HL-60 (cell line): ENCODE measurements around the gene TRIM7.

ENCODE experiments used
- DNase-seq, 2 experiments: peaks; one replicate each; pipeline ENCODE4 v3.0.0-alpha.2; 2010 to 2020; ENCODE audit warnings: low read depth in 1 of 2, low spot score in 1 of 2
- H3K27ac ChIP-seq: fragments of 250-450 bp; sonication (Bioruptor Pico); replicated peaks from 2 replicates; pipeline ENCODE4 v1.5.1; 2020; ENCODE audit warnings: mild to moderate bottlenecking, moderate library complexity
- H3K27me3 ChIP-seq: fragments of 250-450 bp; sonication (Bioruptor Pico); 2 replicates; pipeline ENCODE4 v1.5.1; 2021; ENCODE audit warnings: mild to moderate bottlenecking, moderate library complexity; ENCODE audit not compliant: insufficient read depth, poor library complexity, severe bottlenecking
- H3K4me3 ChIP-seq: replicated peaks from 2 replicates; pipeline ENCODE4 v1.5.1; 2011; ENCODE audit warnings: mild to moderate bottlenecking, control low read depth, low read length; ENCODE audit not compliant: insufficient read depth
- GABPA ChIP-seq: IDR thresholded peaks from 2 replicates; pipeline ENCODE4 v1.6.1; 2012; ENCODE audit warnings: low read depth
- POLR2AphosphoS5 ChIP-seq: IDR thresholded peaks from 2 replicates; pipeline ENCODE4 v1.6.1; 2012; ENCODE audit warnings: low read depth
- REST ChIP-seq: IDR thresholded peaks from 2 replicates; pipeline ENCODE4 v1.6.1; 2012; ENCODE audit warnings: low read depth; ENCODE audit not compliant: insufficient replicate concordance
- SPI1 ChIP-seq: IDR thresholded peaks from 2 replicates; pipeline ENCODE4 v1.6.1; 2012; ENCODE audit warnings: low read depth, mild to moderate bottlenecking, borderline replicate concordance
- TF ChIP-seq, protein P1 (sequence below): IDR thresholded peaks from one replicate; pipeline ENCODE4 v1.5.1; 2011; ENCODE audit warnings: low read length, control low read depth, inconsistent platforms; ENCODE audit not compliant: insufficient read depth

Gene TRIM7

GRCh38 chr5:181236471-181236870 lies 31.5 kb upstream of the TRIM7 start:
- no peak for DNase-seq
- Histone ChIP-seq H3K27me3 (no peaks in the 10 kb centered on the region), H3K27ac (no peak overlapping the region; the same call in 1 of the 2 replicates), H3K4me3 (no peak overlapping the region)
- TF ChIP-seq GABPA (no peak), REST (no peak), POLR2AphosphoS5 (no peak; the same call in 1 of the 2 replicates), SPI1 (no peak)
- TF ChIP-seq, protein P1, sequence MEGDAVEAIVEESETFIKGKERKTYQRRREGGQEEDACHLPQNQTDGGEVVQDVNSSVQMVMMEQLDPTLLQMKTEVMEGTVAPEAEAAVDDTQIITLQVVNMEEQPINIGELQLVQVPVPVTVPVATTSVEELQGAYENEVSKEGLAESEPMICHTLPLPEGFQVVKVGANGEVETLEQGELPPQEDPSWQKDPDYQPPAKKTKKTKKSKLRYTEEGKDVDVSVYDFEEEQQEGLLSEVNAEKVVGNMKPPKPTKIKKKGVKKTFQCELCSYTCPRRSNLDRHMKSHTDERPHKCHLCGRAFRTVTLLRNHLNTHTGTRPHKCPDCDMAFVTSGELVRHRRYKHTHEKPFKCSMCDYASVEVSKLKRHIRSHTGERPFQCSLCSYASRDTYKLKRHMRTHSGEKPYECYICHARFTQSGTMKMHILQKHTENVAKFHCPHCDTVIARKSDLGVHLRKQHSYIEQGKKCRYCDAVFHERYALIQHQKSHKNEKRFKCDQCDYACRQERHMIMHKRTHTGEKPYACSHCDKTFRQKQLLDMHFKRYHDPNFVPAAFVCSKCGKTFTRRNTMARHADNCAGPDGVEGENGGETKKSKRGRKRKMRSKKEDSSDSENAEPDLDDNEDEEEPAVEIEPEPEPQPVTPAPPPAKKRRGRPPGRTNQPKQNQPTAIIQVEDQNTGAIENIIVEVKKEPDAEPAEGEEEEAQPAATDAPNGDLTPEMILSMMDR, result no peak

DNA sequence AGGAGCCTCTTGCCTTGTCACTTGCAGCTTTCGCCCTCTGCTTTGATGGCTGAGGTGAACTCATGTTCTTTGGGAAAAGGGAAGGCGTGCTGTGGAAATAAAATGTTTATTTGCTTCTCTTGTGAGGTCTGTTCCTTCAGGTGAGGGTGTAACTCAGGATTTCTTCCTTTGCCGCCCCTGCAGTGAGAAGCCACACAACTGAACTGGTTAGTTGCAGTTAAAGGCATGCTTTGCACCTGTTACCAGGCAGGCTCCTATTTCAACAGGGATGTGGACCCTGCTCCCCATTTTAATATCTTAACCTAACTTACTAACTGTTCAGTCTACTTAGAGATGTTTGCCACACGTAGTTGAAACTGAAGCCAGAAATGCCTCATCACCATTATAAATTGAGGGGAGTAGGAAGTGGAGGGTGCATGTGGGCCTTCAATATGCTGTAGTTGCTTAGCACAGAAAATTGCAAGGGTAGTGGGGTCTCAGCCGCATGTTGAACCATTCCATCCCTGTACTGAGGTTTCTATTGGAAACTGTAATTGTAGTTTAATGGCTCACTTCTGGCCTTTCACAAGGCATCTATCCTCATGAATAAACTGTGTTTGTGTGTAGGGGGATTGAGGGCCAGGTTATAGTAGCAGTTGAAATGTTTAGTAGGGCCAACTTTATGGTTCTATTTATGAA lies 30.8 kb upstream of the TRIM7 start:
- no peak for DNase-seq
- TF ChIP-seq POLR2AphosphoS5 (peak; percentile 90), REST (no peak)
- peak overlapping the region; percentile 15 for H3K27ac ChIP-seq
- H3K4me3 ChIP-seq, result no peak overlapping the region
- no peaks in the 10 kb centered on the region for H3K27me3 ChIP-seq

- no peak for DNase-seq
- Histone ChIP-seq H3K4me3 (no peak overlapping the region), H3K27ac (peak overlapping the region; percentile 15; the same call in 1 of the 2 replicates), H3K27me3 (no peaks in the 10 kb centered on the region)
- TF ChIP-seq POLR2AphosphoS5, result no peak; the same call in 1 of the 2 replicates
- TF ChIP-seq, protein P1, result no peak
- TF ChIP-seq REST, result no peak
- no peak for TF ChIP-seq SPI1
- no peak for TF ChIP-seq GABPA
These were observed 30.3 kb upstream of the TRIM7 start for GRCh38 chr5:181235323-181235688.
